Measurements from ENCODE around the gene LARP1.
"Not testable (repeated sequence)": the region's sequence is repeated elsewhere in the genome, so short reads cannot be mapped to it uniquely, and the experiment has no call there.

Gene LARP1

GRCh38 chr5:154734370-154735248 is 20.6 kb upstream of the LARP1 start:
- no peak for DNase-seq (ENCODE audit: low read depth)

GRCh38 chr5:154735362-154735761 is 19.8 kb upstream of the LARP1 start:
- not testable (repeated sequence) for DNase-seq (ENCODE audit: low read depth)

GRCh38 chr5:154736372-154736771 is 18.8 kb upstream of the LARP1 start:
- DNase-seq (ENCODE audit: low read depth), result not testable (repeated sequence)

GRCh38 chr5:154737667-154738320 is 17.4 kb upstream of the LARP1 start:
- DNase-seq (ENCODE audit: low read depth), result no peak

- DNase-seq (ENCODE audit: low read depth), result no peak
Observed at GRCh38 chr5:154740483-154740882, 14.7 kb upstream of the LARP1 start.

GRCh38 chr5:154740957-154741356 is 14.2 kb upstream of the LARP1 start:
- no peak for DNase-seq (ENCODE audit: low read depth)

GRCh38 chr5:154741415-154741814 is 13.8 kb upstream of the LARP1 start:
- DNase-seq (ENCODE audit: low read depth), result no peak

- DNase-seq (ENCODE audit: low read depth), result no peak
Observed at GRCh38 chr5:154743812-154744211, 11.4 kb upstream of the LARP1 start.

GRCh38 chr5:154745349-154745748 is 9.8 kb upstream of the LARP1 start:
- DNase-seq (ENCODE audit: low read depth), result no peak

GRCh38 chr5:154749491-154749890 is 5.7 kb upstream of the LARP1 start:
- no peak for DNase-seq (ENCODE audit: low read depth)

- DNase-seq (ENCODE audit: low read depth), result not testable (repeated sequence)
Observed at GRCh38 chr5:154750641-154751040, 4.5 kb upstream of the LARP1 start.

- DNase-seq (ENCODE audit: low read depth), result no peak
Observed at GRCh38 chr5:154751854-154752253, 3.3 kb upstream of the LARP1 start.

- DNase-seq (ENCODE audit: low read depth), result no peak
Observed at GRCh38 chr5:154753792-154754191, 1.4 kb upstream of the LARP1 start.

- DNase-seq (ENCODE audit: low read depth), result peak; percentile 98
Observed at GRCh38 chr5:154754460-154755360, 467 bp upstream of the LARP1 start.

GRCh38 chr5:154756009-154756867 is 1.1 kb downstream of the LARP1 start:
- DNase-seq (ENCODE audit: low read depth), result no peak

- DNase-seq (ENCODE audit: low read depth), result peak; percentile 16
Observed at GRCh38 chr5:154756868-154757813, 2.0 kb downstream of the LARP1 start.

GRCh38 chr5:154757814-154758406 is 2.7 kb downstream of the LARP1 start:
- peak; percentile 13 for DNase-seq (ENCODE audit: low read depth)

- no peak for DNase-seq (ENCODE audit: low read depth)
Observed at GRCh38 chr5:154758493-154758892, 3.3 kb downstream of the LARP1 start.

GRCh38 chr5:154758977-154759376 is 3.8 kb downstream of the LARP1 start:
- DNase-seq (ENCODE audit: low read depth), result no peak

GRCh38 chr5:154759868-154760267 is 4.7 kb downstream of the LARP1 start:
- DNase-seq (ENCODE audit: low read depth), result not testable (repeated sequence)

Data from stimulated activated CD8-positive, alpha-beta memory T cell treated with anti-CD3 and anti-CD28 coated beads, Interleukin-15, amount 100 ng/mL, for 1 hour (primary cell).